ENCODE results near the gene AKNA. TPM values are rescaled to one million over a fixed set of nuclear protein-coding genes. Genes with fewer than 3 reads are reported as not detected.

Gene AKNA
- total RNA-seq, 1 experiment from 2014 or later: 14.4 TPM

DNA sequence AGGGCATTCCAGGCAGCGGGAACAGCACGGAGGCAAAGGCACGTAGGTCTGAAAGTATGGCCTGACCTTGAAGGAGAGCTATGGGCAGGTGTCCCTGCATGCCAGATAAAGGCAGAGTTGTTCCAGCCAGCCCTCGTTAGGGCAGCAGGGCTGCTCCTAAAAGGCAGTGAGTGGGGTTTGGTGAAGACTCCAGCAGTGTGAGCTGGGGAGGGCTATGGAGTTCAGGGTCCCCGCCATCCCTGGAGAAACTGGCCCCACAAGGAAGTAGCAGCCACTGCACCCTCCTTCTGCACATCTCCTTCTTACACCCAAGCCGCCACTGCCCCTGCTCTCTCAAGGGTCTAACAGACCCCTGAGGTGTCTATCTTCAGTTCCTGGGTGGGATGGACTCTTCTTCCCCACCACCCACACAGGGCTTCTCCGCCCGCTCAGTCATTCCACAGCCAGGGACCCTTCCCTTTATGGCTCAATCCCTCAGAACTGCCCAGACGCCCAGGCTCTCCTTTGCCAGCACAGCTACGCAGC lies 1.4 kb downstream of the AKNA start:
- no peaks in the 10 kb centered on the region for H3K27me3 ChIP-seq (ENCODE audit: insufficient read depth, low read depth)
- no peaks in the 10 kb centered on the region for H3K36me3 ChIP-seq (ENCODE audit: low read depth)
- ChIA-PET POLR2A (ENCODE audit: unreplicated experiment) (no interaction called here), CTCF (no interaction called here)
- DNase-seq: no peak
- H3K9me3 ChIP-seq (ENCODE audit: insufficient read depth, low read depth): no peaks in the 10 kb centered on the region
- no peaks in the 10 kb centered on the region for H4K20me1 ChIP-seq (ENCODE audit: insufficient read depth)
- intact Hi-C loops (cut with micrococcal nuclease; ENCODE audit: unreplicated experiment): no loop called here
- peaks cover 8% of the 10 kb centered on the region; the same call in 1 of the 2 replicates for H3F3A ChIP-seq (ENCODE audit: insufficient read depth, low read depth)
- H3K9me2 ChIP-seq (ENCODE audit: insufficient read depth): no peaks in the 10 kb centered on the region
- no peak overlapping the region for H2AFZ ChIP-seq
- H3K27ac ChIP-seq: peak overlapping the region; percentile 75
- H3K4me2 ChIP-seq: peak overlapping the region; percentile 58; the same call in 1 of the 2 replicates
- TF ChIP-seq, protein P1, sequence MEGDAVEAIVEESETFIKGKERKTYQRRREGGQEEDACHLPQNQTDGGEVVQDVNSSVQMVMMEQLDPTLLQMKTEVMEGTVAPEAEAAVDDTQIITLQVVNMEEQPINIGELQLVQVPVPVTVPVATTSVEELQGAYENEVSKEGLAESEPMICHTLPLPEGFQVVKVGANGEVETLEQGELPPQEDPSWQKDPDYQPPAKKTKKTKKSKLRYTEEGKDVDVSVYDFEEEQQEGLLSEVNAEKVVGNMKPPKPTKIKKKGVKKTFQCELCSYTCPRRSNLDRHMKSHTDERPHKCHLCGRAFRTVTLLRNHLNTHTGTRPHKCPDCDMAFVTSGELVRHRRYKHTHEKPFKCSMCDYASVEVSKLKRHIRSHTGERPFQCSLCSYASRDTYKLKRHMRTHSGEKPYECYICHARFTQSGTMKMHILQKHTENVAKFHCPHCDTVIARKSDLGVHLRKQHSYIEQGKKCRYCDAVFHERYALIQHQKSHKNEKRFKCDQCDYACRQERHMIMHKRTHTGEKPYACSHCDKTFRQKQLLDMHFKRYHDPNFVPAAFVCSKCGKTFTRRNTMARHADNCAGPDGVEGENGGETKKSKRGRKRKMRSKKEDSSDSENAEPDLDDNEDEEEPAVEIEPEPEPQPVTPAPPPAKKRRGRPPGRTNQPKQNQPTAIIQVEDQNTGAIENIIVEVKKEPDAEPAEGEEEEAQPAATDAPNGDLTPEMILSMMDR (conservative IDR thresholded peaks at IDR 0.05): no peak
- no peak for TF ChIP-seq EZH2 (IDR thresholded peaks at IDR 0.05; ENCODE audit: low read depth)
- peaks cover 18% of the 10 kb centered on the region for H3K4me1 ChIP-seq (replicated peaks; ENCODE audit: insufficient read depth)
- H3K79me2 ChIP-seq (ENCODE audit: low read depth): no peaks in the 10 kb centered on the region
- BruUV-seq (replicated peaks): no TSS peak
- no peak overlapping the region for H3K4me3 ChIP-seq

GRCh38 chr9:114385397-114386181 lies 2.2 kb downstream of the AKNA start:
- ChIA-PET POLR2A (ENCODE audit: unreplicated experiment) (interaction anchor here (0.7 kb wide), 1 partner anchor 9 kb away, joined by 4 read pairs; no protein-coding TSS in a partner anchor), CTCF (no interaction called here)
- no peaks in the 10 kb centered on the region for H4K20me1 ChIP-seq (ENCODE audit: insufficient read depth)
- no peaks in the 10 kb centered on the region for H3K9me2 ChIP-seq (ENCODE audit: insufficient read depth)
- no TSS peak for BruUV-seq (replicated peaks)
- DNase-seq: peak; percentile 75 to 89
- no peak for TF ChIP-seq EZH2 (IDR thresholded peaks at IDR 0.05; ENCODE audit: low read depth)
- no peak overlapping the region for H2AFZ ChIP-seq
- no peaks in the 10 kb centered on the region for H3K36me3 ChIP-seq (ENCODE audit: low read depth)
- H3K27me3 ChIP-seq (ENCODE audit: insufficient read depth, low read depth): no peaks in the 10 kb centered on the region
- no peaks in the 10 kb centered on the region for H3K9me3 ChIP-seq (ENCODE audit: insufficient read depth, low read depth)
- H3K4me2 ChIP-seq: peak overlapping the region; percentile 58
- peaks cover 8% of the 10 kb centered on the region; the same call in 1 of the 2 replicates for H3F3A ChIP-seq (ENCODE audit: insufficient read depth, low read depth)
- H3K27ac ChIP-seq: peak overlapping the region; percentile 75
- H3K4me3 ChIP-seq: no peak overlapping the region
- intact Hi-C loops (cut with micrococcal nuclease; ENCODE audit: unreplicated experiment): no loop called here
- H3K79me2 ChIP-seq (ENCODE audit: low read depth): no peaks in the 10 kb centered on the region
- H3K4me1 ChIP-seq (replicated peaks; ENCODE audit: insufficient read depth): peaks cover 18% of the 10 kb centered on the region

- Histone ChIP-seq H2AFZ (no peak overlapping the region), H3K9me2 (ENCODE audit: insufficient read depth) (no peaks in the 10 kb centered on the region), H3K9me3 (ENCODE audit: insufficient read depth, low read depth) (no peaks in the 10 kb centered on the region), H3K4me3 (no peak overlapping the region), H3K36me3 (ENCODE audit: low read depth) (no peaks in the 10 kb centered on the region), H4K20me1 (ENCODE audit: insufficient read depth) (no peaks in the 10 kb centered on the region), H3K27ac (peak overlapping the region; percentile 75), H3K4me1 (replicated peaks; ENCODE audit: insufficient read depth) (peaks cover 18% of the 10 kb centered on the region), H3K4me2 (peak overlapping the region; percentile 58), H3K27me3 (ENCODE audit: insufficient read depth, low read depth) (no peaks in the 10 kb centered on the region), H3F3A (ENCODE audit: insufficient read depth, low read depth) (peaks cover 8% of the 10 kb centered on the region; the same call in 1 of the 2 replicates), H3K79me2 (ENCODE audit: low read depth) (no peaks in the 10 kb centered on the region)
- POLR2A ChIA-PET (ENCODE audit: unreplicated experiment): no interaction called here
- intact Hi-C loops (cut with micrococcal nuclease; ENCODE audit: unreplicated experiment): no loop called here
- TF ChIP-seq, protein P1 (conservative IDR thresholded peaks at IDR 0.05): no peak
- TF ChIP-seq EZH2 (IDR thresholded peaks at IDR 0.05; ENCODE audit: low read depth): no peak
- CTCF ChIA-PET: interaction anchor here (0.6 kb wide), 1 partner anchor 18 kb away, joined by 3 read pairs; no protein-coding TSS in a partner anchor
- BruUV-seq (replicated peaks): no TSS peak
- DNase-seq: no peak
Measured at GRCh38 chr9:114384836-114385396, 2.9 kb downstream of the AKNA start.

Measured in PC-9 (cell line).